SK-N-SH treated with all-trans-retinoic acid at 6 μM for 48 hours (cell line): Measurements from ENCODE around the gene LRRC4C.

Experiments used
- ATAC-seq: fragments of 200-7000 bp; cut with Tn5 transposase; 3 replicates; pipeline ENCODE4 v1.9.1; 2020; ENCODE audit warnings: mild to moderate bottlenecking, moderate library complexity
- ARNTL ChIP-seq: fragments of 450-650 bp; formaldehyde crosslinking; IDR thresholded peaks from 2 replicates; pipeline ENCODE4 v1.5.0; 2020; ENCODE audit warnings: low read depth, mild to moderate bottlenecking, moderate library complexity, borderline replicate concordance
- BACH2 ChIP-seq: fragments of 250-450 bp; sonication (Bioruptor Pico); IDR thresholded peaks from 2 replicates; pipeline ENCODE4 v1.9.0; 2021; ENCODE audit warnings: mild to moderate bottlenecking, borderline replicate concordance
- CREB5 ChIP-seq: fragments of 250-450 bp; sonication (Bioruptor Pico); IDR thresholded peaks from 2 replicates; pipeline ENCODE4 v1.5.1; 2020; ENCODE audit warnings: low read depth, mild to moderate bottlenecking, moderate library complexity
- CSDC2 ChIP-seq: fragments of 250-450 bp; sonication (Bioruptor Pico); IDR thresholded peaks from 2 replicates; pipeline ENCODE4 v1.5.0; 2020; ENCODE audit warnings: mild to moderate bottlenecking, moderate library complexity
- CSRNP3 ChIP-seq: fragments of 250-450 bp; sonication (Bioruptor Pico); IDR thresholded peaks from 2 replicates; pipeline ENCODE4 v1.5.1; 2021; ENCODE audit warnings: mild to moderate bottlenecking, moderate library complexity
- ESRRG ChIP-seq: fragments of 250-450 bp; sonication (Bioruptor Pico); IDR thresholded peaks from 2 replicates; pipeline ENCODE4 v1.6.1; 2021; ENCODE audit warnings: mild to moderate bottlenecking
- GLIS3 ChIP-seq: fragments of 250-450 bp; sonication (Bioruptor Pico); IDR thresholded peaks from 2 replicates; pipeline ENCODE4 v1.5.0; 2020; ENCODE audit warnings: mild to moderate bottlenecking, moderate library complexity
- ISL1 ChIP-seq: fragments of 250-450 bp; sonication (Bioruptor Pico); IDR thresholded peaks from 2 replicates; pipeline ENCODE4 v2.1.2; 2022; ENCODE audit warnings: mild to moderate bottlenecking, moderate library complexity
- OSR1 ChIP-seq: fragments of 250-450 bp; sonication (Bioruptor Pico); IDR thresholded peaks from 2 replicates; pipeline ENCODE4 v1.8.0; 2022; ENCODE audit warnings: moderate library complexity, mild to moderate bottlenecking, inconsistent platforms
- PATZ1 ChIP-seq: fragments of 250-450 bp; sonication (Bioruptor Pico); IDR thresholded peaks from 2 replicates; pipeline ENCODE4 v1.8.0; 2020; ENCODE audit warnings: mild to moderate bottlenecking, moderate library complexity, borderline replicate concordance
- POU6F1 ChIP-seq: fragments of 250-450 bp; sonication (Bioruptor Pico); IDR thresholded peaks from 2 replicates; pipeline ENCODE4 v1.8.0; 2021; ENCODE audit warnings: low read depth, mild to moderate bottlenecking, moderate library complexity, borderline replicate concordance
- PPARA ChIP-seq: fragments of 250-450 bp; sonication (Bioruptor Pico); IDR thresholded peaks from 2 replicates; pipeline ENCODE4 v1.5.0; 2020; ENCODE audit warnings: mild to moderate bottlenecking, borderline replicate concordance
- RARB ChIP-seq: fragments of 250-450 bp; sonication (Bioruptor Pico); IDR thresholded peaks from 2 replicates; pipeline ENCODE4 v1.8.0; 2021; ENCODE audit warnings: mild to moderate bottlenecking, moderate library complexity
- TCF4 ChIP-seq: fragments of 250-450 bp; sonication (Bioruptor Pico); IDR thresholded peaks from 2 replicates; pipeline ENCODE4 v1.8.0; 2021; ENCODE audit warnings: mild to moderate bottlenecking, moderate library complexity, borderline replicate concordance
- TOX ChIP-seq: fragments of 250-450 bp; sonication (Bioruptor Pico); IDR thresholded peaks from 2 replicates; pipeline ENCODE4 v1.8.0; 2021; ENCODE audit warnings: mild to moderate bottlenecking, moderate library complexity, borderline replicate concordance
- TSHZ2 ChIP-seq: fragments of 250-450 bp; sonication (Bioruptor Pico); IDR thresholded peaks from 2 replicates; pipeline ENCODE4 v1.5.0; 2020; ENCODE audit warnings: mild to moderate bottlenecking, moderate library complexity
- ZC3H10 ChIP-seq: fragments of 250-450 bp; sonication (Bioruptor Pico); IDR thresholded peaks from 2 replicates; pipeline ENCODE4 v1.5.1; 2021; ENCODE audit warnings: mild to moderate bottlenecking, moderate library complexity
- ZFP3 ChIP-seq: fragments of 250-450 bp; sonication (Bioruptor Pico); IDR thresholded peaks from 2 replicates; pipeline ENCODE4 v1.5.0; 2020; ENCODE audit warnings: mild to moderate bottlenecking, moderate library complexity
- ZFP30 ChIP-seq: fragments of 450-650 bp; formaldehyde crosslinking; IDR thresholded peaks from 2 replicates; pipeline ENCODE4 v1.5.0; 2022; ENCODE audit warnings: mild to moderate bottlenecking, moderate library complexity
- ZNF565 ChIP-seq: fragments of 450-650 bp; formaldehyde crosslinking; conservative IDR thresholded peaks from 2 replicates; pipeline ENCODE4 v1.5.0; 2020; ENCODE audit warnings: low read depth, mild to moderate bottlenecking, moderate library complexity
- ZNF70 ChIP-seq: fragments of 450-650 bp; formaldehyde crosslinking; IDR thresholded peaks from 2 replicates; pipeline ENCODE4 v1.5.0; 2020; ENCODE audit warnings: mild to moderate bottlenecking, moderate library complexity
- ZNF8 ChIP-seq: fragments of 450-650 bp; formaldehyde crosslinking; IDR thresholded peaks from 2 replicates; pipeline ENCODE4 v1.5.0; 2020; ENCODE audit warnings: mild to moderate bottlenecking, moderate library complexity

LRRC4C gene

GRCh38 chr11:41404109-41404508, 55.3 kb downstream of the LRRC4C start:
- TF ChIP-seq ZNF8 (CRISPR knock-in tag) (no peak), TCF4 (CRISPR knock-in tag) (no peak), CREB5 (CRISPR knock-in tag) (no peak), ZFP3 (CRISPR knock-in tag) (no peak), CSRNP3 (CRISPR knock-in tag) (no peak), TSHZ2 (CRISPR knock-in tag) (no peak), ISL1 (CRISPR knock-in tag) (no peak), GLIS3 (no peak), CSDC2 (CRISPR knock-in tag) (no peak), ARNTL (CRISPR knock-in tag) (no peak), ZFP30 (CRISPR knock-in tag) (no peak), PATZ1 (CRISPR knock-in tag) (no peak), ZNF565 (CRISPR knock-in tag) (no peak), OSR1 (CRISPR knock-in tag) (no peak), ZNF70 (CRISPR knock-in tag) (no peak), TOX (CRISPR knock-in tag) (no peak), ZC3H10 (no peak), BACH2 (CRISPR knock-in tag) (no peak), RARB (CRISPR knock-in tag) (no peak)
- no peak for ATAC-seq

- TF ChIP-seq PATZ1 (CRISPR knock-in tag), result no peak
- TF ChIP-seq OSR1 (CRISPR knock-in tag), result no peak
- no peak for TF ChIP-seq ZFP30 (CRISPR knock-in tag)
- TF ChIP-seq TCF4 (CRISPR knock-in tag), result no peak
- no peak for TF ChIP-seq TSHZ2 (CRISPR knock-in tag)
- TF ChIP-seq GLIS3, result no peak
- no peak for TF ChIP-seq TOX (CRISPR knock-in tag)
- TF ChIP-seq CSDC2 (CRISPR knock-in tag), result no peak
- no peak for TF ChIP-seq ZNF8 (CRISPR knock-in tag)
- TF ChIP-seq ISL1 (CRISPR knock-in tag), result no peak
- TF ChIP-seq RARB (CRISPR knock-in tag), result no peak
- no peak for TF ChIP-seq ESRRG (CRISPR knock-in tag)
- no peak for TF ChIP-seq PPARA (CRISPR knock-in tag)
- TF ChIP-seq ZNF70 (CRISPR knock-in tag), result no peak
- no peak for TF ChIP-seq ZNF565 (CRISPR knock-in tag)
- TF ChIP-seq POU6F1 (CRISPR knock-in tag), result no peak
- no peak for TF ChIP-seq ZC3H10
- TF ChIP-seq ZFP3 (CRISPR knock-in tag), result no peak
- no peak for ATAC-seq
Observed at GRCh38 chr11:41403458-41403857, 56.0 kb downstream of the LRRC4C start.
